ENCODE measurements around the gene GPC6.

DNA sequence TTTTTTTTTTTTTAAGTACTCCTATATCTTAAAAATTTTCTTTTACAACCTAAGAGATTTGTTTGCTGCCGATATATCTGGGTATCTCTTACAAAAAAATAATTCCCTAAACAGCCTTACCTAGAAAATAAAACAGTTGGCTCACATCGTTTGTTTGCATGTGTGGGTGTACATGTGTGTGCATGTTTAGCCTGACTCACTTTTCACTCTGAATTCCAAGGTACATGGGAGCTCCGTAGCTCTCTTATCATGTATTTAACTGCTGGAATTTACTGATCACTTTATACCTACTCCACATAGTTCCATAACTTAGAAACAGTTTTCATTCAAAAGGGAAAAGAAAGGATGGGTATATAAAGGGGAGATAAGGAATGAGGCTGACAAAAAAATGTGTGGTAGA lies 616.5 kb downstream of the GPC6 start:
- TF ChIP-seq, protein P1, sequence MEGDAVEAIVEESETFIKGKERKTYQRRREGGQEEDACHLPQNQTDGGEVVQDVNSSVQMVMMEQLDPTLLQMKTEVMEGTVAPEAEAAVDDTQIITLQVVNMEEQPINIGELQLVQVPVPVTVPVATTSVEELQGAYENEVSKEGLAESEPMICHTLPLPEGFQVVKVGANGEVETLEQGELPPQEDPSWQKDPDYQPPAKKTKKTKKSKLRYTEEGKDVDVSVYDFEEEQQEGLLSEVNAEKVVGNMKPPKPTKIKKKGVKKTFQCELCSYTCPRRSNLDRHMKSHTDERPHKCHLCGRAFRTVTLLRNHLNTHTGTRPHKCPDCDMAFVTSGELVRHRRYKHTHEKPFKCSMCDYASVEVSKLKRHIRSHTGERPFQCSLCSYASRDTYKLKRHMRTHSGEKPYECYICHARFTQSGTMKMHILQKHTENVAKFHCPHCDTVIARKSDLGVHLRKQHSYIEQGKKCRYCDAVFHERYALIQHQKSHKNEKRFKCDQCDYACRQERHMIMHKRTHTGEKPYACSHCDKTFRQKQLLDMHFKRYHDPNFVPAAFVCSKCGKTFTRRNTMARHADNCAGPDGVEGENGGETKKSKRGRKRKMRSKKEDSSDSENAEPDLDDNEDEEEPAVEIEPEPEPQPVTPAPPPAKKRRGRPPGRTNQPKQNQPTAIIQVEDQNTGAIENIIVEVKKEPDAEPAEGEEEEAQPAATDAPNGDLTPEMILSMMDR (IDR thresholded peaks at IDR 0.05; ENCODE audit: insufficient read depth, low read length) = no peak
- TF ChIP-seq POLR2AphosphoS5 (IDR thresholded peaks at IDR 0.05; ENCODE audit: low read depth) (no peak), GABPA (IDR thresholded peaks at IDR 0.05; ENCODE audit: low read depth) (no peak)
- TF ChIP-seq, protein P2, sequence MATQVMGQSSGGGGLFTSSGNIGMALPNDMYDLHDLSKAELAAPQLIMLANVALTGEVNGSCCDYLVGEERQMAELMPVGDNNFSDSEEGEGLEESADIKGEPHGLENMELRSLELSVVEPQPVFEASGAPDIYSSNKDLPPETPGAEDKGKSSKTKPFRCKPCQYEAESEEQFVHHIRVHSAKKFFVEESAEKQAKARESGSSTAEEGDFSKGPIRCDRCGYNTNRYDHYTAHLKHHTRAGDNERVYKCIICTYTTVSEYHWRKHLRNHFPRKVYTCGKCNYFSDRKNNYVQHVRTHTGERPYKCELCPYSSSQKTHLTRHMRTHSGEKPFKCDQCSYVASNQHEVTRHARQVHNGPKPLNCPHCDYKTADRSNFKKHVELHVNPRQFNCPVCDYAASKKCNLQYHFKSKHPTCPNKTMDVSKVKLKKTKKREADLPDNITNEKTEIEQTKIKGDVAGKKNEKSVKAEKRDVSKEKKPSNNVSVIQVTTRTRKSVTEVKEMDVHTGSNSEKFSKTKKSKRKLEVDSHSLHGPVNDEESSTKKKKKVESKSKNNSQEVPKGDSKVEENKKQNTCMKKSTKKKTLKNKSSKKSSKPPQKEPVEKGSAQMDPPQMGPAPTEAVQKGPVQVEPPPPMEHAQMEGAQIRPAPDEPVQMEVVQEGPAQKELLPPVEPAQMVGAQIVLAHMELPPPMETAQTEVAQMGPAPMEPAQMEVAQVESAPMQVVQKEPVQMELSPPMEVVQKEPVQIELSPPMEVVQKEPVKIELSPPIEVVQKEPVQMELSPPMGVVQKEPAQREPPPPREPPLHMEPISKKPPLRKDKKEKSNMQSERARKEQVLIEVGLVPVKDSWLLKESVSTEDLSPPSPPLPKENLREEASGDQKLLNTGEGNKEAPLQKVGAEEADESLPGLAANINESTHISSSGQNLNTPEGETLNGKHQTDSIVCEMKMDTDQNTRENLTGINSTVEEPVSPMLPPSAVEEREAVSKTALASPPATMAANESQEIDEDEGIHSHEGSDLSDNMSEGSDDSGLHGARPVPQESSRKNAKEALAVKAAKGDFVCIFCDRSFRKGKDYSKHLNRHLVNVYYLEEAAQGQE (IDR thresholded peaks at IDR 0.05; ENCODE audit: insufficient replicate concordance, low read depth) = no peak

Data from HL-60 (cell line).